A549 (cell line): Measurements from ENCODE around the gene MEX3C.

Experiments
- CEBPB ChIP-seq, 2 experiments: fragments of >200 bp in 1 of 2; sonication (Bioruptor Twin) in 1 of 2; formaldehyde crosslinking in 1 of 2; IDR thresholded peaks; 2 replicates each; pipeline ENCODE4 v1.6.1; 2012 to 2016
- EP300 ChIP-seq, 2 experiments: fragments of >200 bp; sonication (Bioruptor Twin); formaldehyde crosslinking; IDR thresholded peaks; 2 replicates in 1 of 2; 3 replicates in 1 of 2; pipeline ENCODE4 v1.6.1; 2016 to 2017
- PHF8 ChIP-seq: fragments of 200-600 bp; sonication (generic); IDR thresholded peaks from 2 replicates; pipeline ENCODE4 v1.6.1; 2016; ENCODE audit warnings: low read depth, mild to moderate bottlenecking, antibody characterized with exemption, moderate library complexity, borderline replicate concordance
- POLR2A ChIP-seq: IDR thresholded peaks from 2 replicates; pipeline ENCODE4 v1.6.1; 2012; ENCODE audit warnings: mild to moderate bottlenecking, low read length
- RAD21 ChIP-seq, 2 experiments: fragments of >200 bp in 1 of 2; sonication (Bioruptor Twin) in 1 of 2; formaldehyde crosslinking in 1 of 2; IDR thresholded peaks in 1 of 2; conservative IDR thresholded peaks in 1 of 2; 2 replicates in 1 of 2; 3 replicates in 1 of 2; pipeline ENCODE4 v1.6.1; 2012 to 2018; ENCODE audit warnings: inconsistent platforms in 1 of 2
- RCOR1 ChIP-seq: fragments of 150-350 bp; IDR thresholded peaks from 2 replicates; pipeline ENCODE4 v1.6.1; 2014; ENCODE audit warnings: antibody characterized with exemption, low read length, low read depth
- RFX5 ChIP-seq: fragments of 450-650 bp; IDR thresholded peaks from 2 replicates; pipeline ENCODE4 v1.7.1; 2014; ENCODE audit warnings: antibody characterized with exemption, mild to moderate bottlenecking, moderate library complexity
- RNF2 ChIP-seq: fragments of 200-600 bp; sonication (generic); IDR thresholded peaks from 2 replicates; pipeline ENCODE4 v1.6.1; 2016; ENCODE audit warnings: low read depth, mild to moderate bottlenecking, antibody characterized with exemption, moderate library complexity, borderline replicate concordance
- SMC3 ChIP-seq: fragments of >200 bp; sonication (Bioruptor Twin); formaldehyde crosslinking; IDR thresholded peaks from 3 replicates; pipeline ENCODE4 v1.6.1; 2018; ENCODE audit warnings: inconsistent platforms
- ZC3H11A ChIP-seq: fragments of 450-650 bp; IDR thresholded peaks from 2 replicates; pipeline ENCODE4 v1.6.1; 2014; ENCODE audit warnings: antibody characterized with exemption, mild to moderate bottlenecking
- TF ChIP-seq, protein P1 (sequence below): fragments of >200 bp; sonication (Bioruptor Twin); formaldehyde crosslinking; IDR thresholded peaks from 3 replicates; pipeline ENCODE4 v1.5.1; 2016
- TF ChIP-seq, protein P2 (sequence below): fragments of 150-350 bp; IDR thresholded peaks from 2 replicates; pipeline ENCODE4 v1.6.1; 2014; ENCODE audit warnings: low read depth, mild to moderate bottlenecking, low read length
- TF ChIP-seq, protein P3 (sequence below): fragments of 250-450 bp; sonication (Bioruptor Pico); IDR thresholded peaks from 2 replicates; pipeline ENCODE4 v1.5.0; 2021; ENCODE audit warnings: mild to moderate bottlenecking, moderate library complexity, borderline replicate concordance
- TF ChIP-seq, protein P4 (sequence below): fragments of 200-600 bp; sonication (generic); IDR thresholded peaks from 2 replicates; pipeline ENCODE4 v1.6.1; 2016; ENCODE audit warnings: antibody characterized with exemption, mild to moderate bottlenecking, moderate library complexity

DNA sequence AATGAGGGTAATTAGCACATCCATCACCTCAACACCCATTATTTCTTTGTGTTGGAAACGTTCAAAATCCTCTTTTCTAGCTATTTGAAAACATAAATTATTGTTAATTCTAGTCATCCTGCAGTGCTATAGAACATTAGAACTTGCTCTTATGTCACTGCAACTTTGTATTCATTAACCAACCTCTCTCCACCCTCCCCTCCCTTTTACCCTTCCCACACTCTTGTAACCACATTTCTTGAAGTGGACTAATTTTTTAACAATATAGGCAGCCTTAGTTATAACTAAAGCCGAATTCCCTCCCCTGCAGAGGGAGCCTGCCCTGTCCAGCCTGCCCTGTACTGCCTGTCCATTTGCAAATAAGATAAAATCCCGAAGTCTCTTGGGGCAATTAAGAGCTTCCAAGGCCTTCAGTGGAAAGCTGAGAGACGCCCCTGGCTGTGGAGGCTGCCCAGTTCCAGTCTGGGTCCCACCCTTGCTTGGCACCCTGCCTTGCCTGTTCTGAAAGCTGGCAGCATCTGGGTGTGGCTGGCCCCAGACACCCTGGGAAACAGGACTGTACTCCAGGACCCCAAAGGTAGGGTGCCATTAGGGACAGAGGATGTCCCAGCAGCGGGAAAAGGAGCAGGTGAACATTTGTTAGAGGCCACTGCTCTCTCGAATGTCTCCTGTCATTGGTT lies 65.1 kb downstream of the MEX3C start:
- TF ChIP-seq ZC3H11A = no peak
- TF ChIP-seq, protein P1, sequence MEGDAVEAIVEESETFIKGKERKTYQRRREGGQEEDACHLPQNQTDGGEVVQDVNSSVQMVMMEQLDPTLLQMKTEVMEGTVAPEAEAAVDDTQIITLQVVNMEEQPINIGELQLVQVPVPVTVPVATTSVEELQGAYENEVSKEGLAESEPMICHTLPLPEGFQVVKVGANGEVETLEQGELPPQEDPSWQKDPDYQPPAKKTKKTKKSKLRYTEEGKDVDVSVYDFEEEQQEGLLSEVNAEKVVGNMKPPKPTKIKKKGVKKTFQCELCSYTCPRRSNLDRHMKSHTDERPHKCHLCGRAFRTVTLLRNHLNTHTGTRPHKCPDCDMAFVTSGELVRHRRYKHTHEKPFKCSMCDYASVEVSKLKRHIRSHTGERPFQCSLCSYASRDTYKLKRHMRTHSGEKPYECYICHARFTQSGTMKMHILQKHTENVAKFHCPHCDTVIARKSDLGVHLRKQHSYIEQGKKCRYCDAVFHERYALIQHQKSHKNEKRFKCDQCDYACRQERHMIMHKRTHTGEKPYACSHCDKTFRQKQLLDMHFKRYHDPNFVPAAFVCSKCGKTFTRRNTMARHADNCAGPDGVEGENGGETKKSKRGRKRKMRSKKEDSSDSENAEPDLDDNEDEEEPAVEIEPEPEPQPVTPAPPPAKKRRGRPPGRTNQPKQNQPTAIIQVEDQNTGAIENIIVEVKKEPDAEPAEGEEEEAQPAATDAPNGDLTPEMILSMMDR = no peak
- no peak for TF ChIP-seq RFX5
- TF ChIP-seq, protein P2, sequence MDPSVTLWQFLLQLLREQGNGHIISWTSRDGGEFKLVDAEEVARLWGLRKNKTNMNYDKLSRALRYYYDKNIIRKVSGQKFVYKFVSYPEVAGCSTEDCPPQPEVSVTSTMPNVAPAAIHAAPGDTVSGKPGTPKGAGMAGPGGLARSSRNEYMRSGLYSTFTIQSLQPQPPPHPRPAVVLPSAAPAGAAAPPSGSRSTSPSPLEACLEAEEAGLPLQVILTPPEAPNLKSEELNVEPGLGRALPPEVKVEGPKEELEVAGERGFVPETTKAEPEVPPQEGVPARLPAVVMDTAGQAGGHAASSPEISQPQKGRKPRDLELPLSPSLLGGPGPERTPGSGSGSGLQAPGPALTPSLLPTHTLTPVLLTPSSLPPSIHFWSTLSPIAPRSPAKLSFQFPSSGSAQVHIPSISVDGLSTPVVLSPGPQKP = no peak
- TF ChIP-seq RAD21 (conservative IDR thresholded peaks at IDR 0.05 in 1 of 2, IDR thresholded peaks at IDR 0.05 in 1 of 2) = no peak
- TF ChIP-seq CEBPB (IDR thresholded peaks at IDR 0.05) = no peak
- no peak for TF ChIP-seq SMC3
- no peak for TF ChIP-seq PHF8
- TF ChIP-seq, protein P3, sequence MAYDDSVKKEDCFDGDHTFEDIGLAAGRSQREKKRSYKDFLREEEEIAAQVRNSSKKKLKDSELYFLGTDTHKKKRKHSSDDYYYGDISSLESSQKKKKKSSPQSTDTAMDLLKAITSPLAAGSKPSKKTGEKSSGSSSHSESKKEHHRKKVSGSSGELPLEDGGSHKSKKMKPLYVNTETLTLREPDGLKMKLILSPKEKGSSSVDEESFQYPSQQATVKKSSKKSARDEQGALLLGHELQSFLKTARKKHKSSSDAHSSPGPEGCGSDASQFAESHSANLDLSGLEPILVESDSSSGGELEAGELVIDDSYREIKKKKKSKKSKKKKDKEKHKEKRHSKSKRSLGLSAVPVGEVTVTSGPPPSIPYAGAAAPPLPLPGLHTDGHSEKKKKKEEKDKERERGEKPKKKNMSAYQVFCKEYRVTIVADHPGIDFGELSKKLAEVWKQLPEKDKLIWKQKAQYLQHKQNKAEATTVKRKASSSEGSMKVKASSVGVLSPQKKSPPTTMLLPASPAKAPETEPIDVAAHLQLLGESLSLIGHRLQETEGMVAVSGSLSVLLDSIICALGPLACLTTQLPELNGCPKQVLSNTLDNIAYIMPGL (CRISPR knock-in tag) = no peak
- TF ChIP-seq POLR2A = no peak
- TF ChIP-seq EP300 (IDR thresholded peaks at IDR 0.05) = no peak
- TF ChIP-seq RCOR1 = no peak
- TF ChIP-seq, protein P4, sequence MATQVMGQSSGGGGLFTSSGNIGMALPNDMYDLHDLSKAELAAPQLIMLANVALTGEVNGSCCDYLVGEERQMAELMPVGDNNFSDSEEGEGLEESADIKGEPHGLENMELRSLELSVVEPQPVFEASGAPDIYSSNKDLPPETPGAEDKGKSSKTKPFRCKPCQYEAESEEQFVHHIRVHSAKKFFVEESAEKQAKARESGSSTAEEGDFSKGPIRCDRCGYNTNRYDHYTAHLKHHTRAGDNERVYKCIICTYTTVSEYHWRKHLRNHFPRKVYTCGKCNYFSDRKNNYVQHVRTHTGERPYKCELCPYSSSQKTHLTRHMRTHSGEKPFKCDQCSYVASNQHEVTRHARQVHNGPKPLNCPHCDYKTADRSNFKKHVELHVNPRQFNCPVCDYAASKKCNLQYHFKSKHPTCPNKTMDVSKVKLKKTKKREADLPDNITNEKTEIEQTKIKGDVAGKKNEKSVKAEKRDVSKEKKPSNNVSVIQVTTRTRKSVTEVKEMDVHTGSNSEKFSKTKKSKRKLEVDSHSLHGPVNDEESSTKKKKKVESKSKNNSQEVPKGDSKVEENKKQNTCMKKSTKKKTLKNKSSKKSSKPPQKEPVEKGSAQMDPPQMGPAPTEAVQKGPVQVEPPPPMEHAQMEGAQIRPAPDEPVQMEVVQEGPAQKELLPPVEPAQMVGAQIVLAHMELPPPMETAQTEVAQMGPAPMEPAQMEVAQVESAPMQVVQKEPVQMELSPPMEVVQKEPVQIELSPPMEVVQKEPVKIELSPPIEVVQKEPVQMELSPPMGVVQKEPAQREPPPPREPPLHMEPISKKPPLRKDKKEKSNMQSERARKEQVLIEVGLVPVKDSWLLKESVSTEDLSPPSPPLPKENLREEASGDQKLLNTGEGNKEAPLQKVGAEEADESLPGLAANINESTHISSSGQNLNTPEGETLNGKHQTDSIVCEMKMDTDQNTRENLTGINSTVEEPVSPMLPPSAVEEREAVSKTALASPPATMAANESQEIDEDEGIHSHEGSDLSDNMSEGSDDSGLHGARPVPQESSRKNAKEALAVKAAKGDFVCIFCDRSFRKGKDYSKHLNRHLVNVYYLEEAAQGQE = no peak
- no peak for TF ChIP-seq RNF2
